CD14-positive monocyte (primary cell): ENCODE data around the gene CPEB1. TPM values are rescaled to one million over a fixed set of nuclear protein-coding genes. Genes with fewer than 3 reads are reported as not detected.

Experiments used
- DNase-seq, 3 donors: peaks; one replicate each; pipeline ENCODE4 v3.0.0-alpha.2; 2011 to 2022
- H2AFZ ChIP-seq: 2 replicates; pipeline ENCODE4 v1.6.0; 2012; ENCODE audit warnings: mild to moderate bottlenecking, low read depth, low read length, inconsistent platforms; ENCODE audit not compliant: insufficient read depth, poor library complexity, severe bottlenecking
- H3K27ac ChIP-seq, 2 donors: 1 replicate in 1 of 2; 2 replicates in 1 of 2; pipeline ENCODE4 v1.5.1; 2012 to 2013; ENCODE audit warnings: low read length in 2 of 2, control low read depth in 1 of 2, inconsistent platforms in 1 of 2, low read depth in 1 of 2, mild to moderate bottlenecking in 1 of 2
- H3K27me3 ChIP-seq, 2 donors: one replicate each; pipeline versions ENCODE4 v1.6.0 to v1.6.1; 2011 to 2013; ENCODE audit warnings: low read length in 2 of 2; ENCODE audit not compliant: control insufficient read depth in 2 of 2, insufficient read depth in 2 of 2
- H3K36me3 ChIP-seq, 2 donors: replicated peaks in 1 of 2; 1 replicate in 1 of 2; 2 replicates in 1 of 2; pipeline versions ENCODE4 v1.5.1 to v1.6.1; 2012 to 2013; ENCODE audit warnings: low read length in 2 of 2, control low read depth in 1 of 2, inconsistent platforms in 1 of 2, mild to moderate bottlenecking in 1 of 2; ENCODE audit not compliant: insufficient read depth in 2 of 2, control insufficient read depth in 1 of 2
- H3K4me1 ChIP-seq, 2 donors: 1 replicate in 1 of 2; 2 replicates in 1 of 2; pipeline versions ENCODE4 v1.5.1 to v1.6.1; 2012 to 2013; ENCODE audit warnings: low read length in 2 of 2, control low read depth in 1 of 2, inconsistent platforms in 1 of 2, mild to moderate bottlenecking in 1 of 2, moderate library complexity in 1 of 2; ENCODE audit not compliant: insufficient read depth in 2 of 2, control insufficient read depth in 1 of 2
- H3K4me2 ChIP-seq: replicated peaks from 2 replicates; pipeline ENCODE3; 2012; ENCODE audit warnings: low read length, moderate library complexity, mild to moderate bottlenecking; ENCODE audit not compliant: poor library complexity, severe bottlenecking; ENCODE audit errors: extremely low read depth
- H3K4me3 ChIP-seq, 3 experiments: fragments of 200-600 bp in 1 of 3; sonication (generic) in 1 of 3; replicated peaks in 1 of 3; 1 replicate in 2 of 3; 2 replicates in 1 of 3; pipeline ENCODE4 v1.5.1; 2011 to 2013; ENCODE audit warnings: low read length in 3 of 3, mild to moderate bottlenecking in 3 of 3, control low read depth in 2 of 3, low read depth in 2 of 3, inconsistent platforms in 1 of 3, moderate library complexity in 1 of 3
- H3K79me2 ChIP-seq: 2 replicates; pipeline ENCODE4 v1.6.0; 2012; ENCODE audit warnings: mild to moderate bottlenecking, control low read depth, inconsistent platforms, low read length, moderate library complexity; ENCODE audit not compliant: insufficient read depth
- H3K9ac ChIP-seq: 2 replicates; pipeline ENCODE4 v1.6.0; 2017; ENCODE audit warnings: low read length, mild to moderate bottlenecking; ENCODE audit not compliant: insufficient read depth, poor library complexity, severe bottlenecking
- H3K9me3 ChIP-seq, 2 donors: replicated peaks in 1 of 2; 1 replicate in 1 of 2; 2 replicates in 1 of 2; pipeline versions ENCODE4 v1.5.1 to v1.6.1; 2012 to 2013; ENCODE audit warnings: low read length in 2 of 2, control low read depth in 1 of 2; ENCODE audit not compliant: control insufficient read depth in 1 of 2, insufficient read depth in 1 of 2
- H4K20me1 ChIP-seq: 2 replicates; pipeline ENCODE4 v1.6.0; 2012; ENCODE audit warnings: mild to moderate bottlenecking, low read length, control low read depth, moderate library complexity; ENCODE audit not compliant: insufficient read depth
- H3K27ac Mint-ChIP-seq, 7 donors: one replicate each; pipeline ENCODE4 v1.8.0; 2020; ENCODE audit warnings: mild to moderate bottlenecking in 7 of 7, mixed read lengths in 7 of 7, moderate library complexity in 6 of 7, inconsistent platforms in 2 of 7
- H3K27me3 Mint-ChIP-seq, 3 donors: one replicate each; pipeline ENCODE4 v1.8.0; 2021 to 2022; ENCODE audit warnings: low read depth in 3 of 3, mild to moderate bottlenecking in 3 of 3, mixed read lengths in 3 of 3, moderate library complexity in 3 of 3, inconsistent platforms in 1 of 3
- H3K36me3 Mint-ChIP-seq, 2 donors: one replicate each; pipeline ENCODE4 v1.8.0; 2020; ENCODE audit warnings: mixed read lengths in 2 of 2, inconsistent platforms in 1 of 2, mild to moderate bottlenecking in 1 of 2
- H3K4me1 Mint-ChIP-seq: one replicate; pipeline ENCODE4 v1.8.0; 2020; ENCODE audit warnings: mild to moderate bottlenecking, mixed read lengths
- H3K4me3 Mint-ChIP-seq, 2 donors: one replicate each; pipeline ENCODE4 v1.8.0; 2020; ENCODE audit warnings: mild to moderate bottlenecking in 2 of 2, mixed read lengths in 2 of 2, moderate library complexity in 1 of 2
- H3K9me3 Mint-ChIP-seq, 7 donors: one replicate each; pipeline ENCODE4 v1.8.0; 2020 to 2022; ENCODE audit warnings: mixed read lengths in 7 of 7, mild to moderate bottlenecking in 6 of 7, moderate library complexity in 6 of 7, inconsistent platforms in 2 of 7
- CTCF ChIP-seq: fragments of 200-600 bp; IDR thresholded peaks from one replicate; pipeline ENCODE4 v1.8.0; 2022; ENCODE audit warnings: antibody characterized with exemption, mild to moderate bottlenecking
- WGBS: methylation state at CpG from one replicate; pipeline ENCODE4 v1.1.5; 2013; ENCODE audit warnings: missing lambda C conversion rate; ENCODE audit not compliant: insufficient coverage; 5-methylcytosine and 5-hydroxymethylcytosine counted together
- intact Hi-C, 2 donors: fragments of 100-400 bp; cut with micrococcal nuclease; formaldehyde crosslinking; loops; one replicate each; pipeline versions ENCODE4 v1.15.0 to v1.15.1; 2023
- polyA plus RNA-seq, 3 donors: library from polyadenylated mRNA; depleted of rRNA in 1 of 3; unstranded in 2 of 3; stranded (reverse) in 1 of 3; fragments of 300-500 nt in 2 of 3; fragments of >200 nt in 1 of 3; fragmentation: Illumina TruSeq in 2 of 3; gene quantifications; 1 replicate in 2 of 3; 2 replicates in 1 of 3; pipeline ENCODE4 v1.2.3, GENCODE V29; 2012 to 2021

CPEB1 gene
- polyA plus RNA-seq, 3 donors: not detected

DNA sequence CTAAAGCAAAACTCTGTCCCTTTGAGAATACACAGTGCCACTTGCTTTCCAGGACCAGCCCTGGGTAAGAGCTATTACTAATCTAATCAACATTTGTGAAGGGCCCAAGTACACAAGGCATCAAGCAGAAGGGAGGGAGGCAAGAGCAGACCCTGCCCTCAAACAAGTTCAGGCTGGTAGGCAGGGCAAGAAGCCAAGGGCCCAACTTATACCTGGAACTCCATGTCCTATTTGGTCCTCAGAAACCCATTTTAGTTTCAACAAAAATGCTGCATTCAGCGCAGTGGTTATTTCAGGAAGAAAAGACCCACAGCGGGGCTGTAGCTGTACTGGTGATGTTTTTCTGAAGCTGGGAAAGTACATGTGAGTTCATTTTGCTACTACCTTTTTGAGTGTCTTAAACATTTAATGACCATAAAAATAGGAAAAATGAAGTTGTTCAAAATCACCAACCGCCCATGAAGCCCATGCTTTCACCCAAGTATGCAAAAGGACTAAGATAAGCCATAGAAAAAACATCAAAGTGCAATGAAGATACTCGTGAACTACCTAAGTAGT, 109.7 kb downstream of the CPEB1 start:
- peaks cover 43% of the 10 kb centered on the region for H4K20me1 ChIP-seq
- H3K36me3 ChIP-seq: peaks cover 36 to 61% of the 10 kb centered on the region in 2 donors
- Mint-ChIP-seq H3K9me3 (peaks cover 0 to 3% (median 0%) of the 10 kb centered on the region in 7 donors), H3K4me1 (peaks cover 21% of the 10 kb centered on the region), H3K4me3 (peak overlapping the region in 1 of 2 donors; percentile 31), H3K27me3 (peaks cover 0 to 3% (median 1%) of the 10 kb centered on the region in 3 donors), H3K27ac (peak overlapping the region in 2 of 7 donors; percentile 34 to 62), H3K36me3 (peaks cover 53 to 63% of the 10 kb centered on the region in 2 donors)
- no peak for DNase-seq
- intact Hi-C loops: loop anchor here in 1 of 2 donors (10.0 kb wide), 1 partner anchor 467 kb away; no protein-coding TSS in a partner anchor
- no peak overlapping the region for H3K4me2 ChIP-seq
- H3K9ac ChIP-seq: no peak overlapping the region
- peaks cover 19 to 23% of the 10 kb centered on the region in 2 donors for H3K4me1 ChIP-seq
- 100% methylated on average over 1 of the region's 4 CpGs for WGBS
- no peak for TF ChIP-seq CTCF
- H3K9me3 ChIP-seq: no peaks in the 10 kb centered on the region
- peaks cover 33% of the 10 kb centered on the region for H3K79me2 ChIP-seq
- no peak overlapping the region for H3K4me3 ChIP-seq
- no peak overlapping the region for H2AFZ ChIP-seq
- H3K27me3 ChIP-seq: no peaks in the 10 kb centered on the region
- H3K27ac ChIP-seq: peak overlapping the region in 1 of 2 donors; percentile 4

GRCh38 chr15:82536409-82537350, 110.5 kb downstream of the CPEB1 start:
- Histone ChIP-seq H3K9me3 (no peaks in the 10 kb centered on the region), H3K9ac (no peak overlapping the region), H3K79me2 (peaks cover 33% of the 10 kb centered on the region), H3K4me2 (no peak overlapping the region), H3K27ac (peak overlapping the region in 1 of 2 donors; percentile 26), H3K27me3 (no peaks in the 10 kb centered on the region), H2AFZ (no peak overlapping the region), H4K20me1 (peaks cover 43% of the 10 kb centered on the region), H3K4me3 (no peak overlapping the region), H3K4me1 (peaks cover 19 to 23% of the 10 kb centered on the region in 2 donors), H3K36me3 (peaks cover 36 to 61% of the 10 kb centered on the region in 2 donors)
- TF ChIP-seq CTCF: no peak
- Mint-ChIP-seq H3K4me3 (no peak overlapping the region), H3K27me3 (peaks cover 0 to 3% (median 2%) of the 10 kb centered on the region in 3 donors), H3K36me3 (peaks cover 53 to 63% of the 10 kb centered on the region in 2 donors), H3K4me1 (peaks cover 21% of the 10 kb centered on the region), H3K9me3 (peaks cover 0 to 3% (median 0%) of the 10 kb centered on the region in 7 donors), H3K27ac (peak overlapping the region in 2 of 7 donors; percentile 34 to 42)
- WGBS: 80% methylated on average over 4 of the region's 11 CpGs
- DNase-seq: no peak
- intact Hi-C loops: loop anchor here in 1 of 2 donors (10.0 kb wide), 1 partner anchor 468 kb away; no protein-coding TSS in a partner anchor
